Occipital lobe (tissue), 2 donors: ENCODE measurements around the gene ATF4. TPM values are rescaled to one million over a fixed set of nuclear protein-coding genes. Genes with fewer than 3 reads are reported as not detected.
"Not testable (repeated sequence)": the region's sequence is repeated elsewhere in the genome, so short reads cannot be mapped to it uniquely, and the experiment has no call there.

Source experiments
- DNase-seq: peaks from one replicate; lab custom pipeline; 2025; lab: John Stamatoyannopoulos, UW
- total RNA-seq: library from RNA; depleted of rRNA; stranded (reverse); fragments of >200 nt; gene quantifications from one replicate; pipeline ENCODE4 v1.2.3, GENCODE V29; 2014

Gene ATF4
- total RNA-seq, 1 donor from 2014 or later = 90.3 TPM

- no peak for DNase-seq
Measured at GRCh38 chr22:39489094-39490068, 31.0 kb upstream of the ATF4 start.

GRCh38 chr22:39490135-39490798 lies 30.1 kb upstream of the ATF4 start:
- peak; percentile 86 for DNase-seq

GRCh38 chr22:39490966-39491680 lies 29.2 kb upstream of the ATF4 start:
- DNase-seq = no peak

GRCh38 chr22:39491696-39492095 lies 28.7 kb upstream of the ATF4 start:
- DNase-seq = no peak

GRCh38 chr22:39492186-39492585 lies 28.2 kb upstream of the ATF4 start:
- DNase-seq = no peak

GRCh38 chr22:39493759-39494158 lies 26.6 kb upstream of the ATF4 start:
- no peak for DNase-seq

GRCh38 chr22:39494471-39495120 lies 25.8 kb upstream of the ATF4 start:
- no peak for DNase-seq

GRCh38 chr22:39496131-39496838 lies 24.1 kb upstream of the ATF4 start:
- peak; percentile 83 for DNase-seq

GRCh38 chr22:39497429-39497828 lies 22.9 kb upstream of the ATF4 start:
- no peak for DNase-seq

GRCh38 chr22:39498368-39498767 lies 22.0 kb upstream of the ATF4 start:
- no peak for DNase-seq

- DNase-seq = no peak
Measured at GRCh38 chr22:39498802-39499201, 21.6 kb upstream of the ATF4 start.

- no peak for DNase-seq
Measured at GRCh38 chr22:39500101-39500500, 20.3 kb upstream of the ATF4 start.

GRCh38 chr22:39501644-39502108 lies 18.7 kb upstream of the ATF4 start:
- no peak for DNase-seq

- DNase-seq = peak; percentile 94
Measured at GRCh38 chr22:39502109-39502788, 18.1 kb upstream of the ATF4 start, which contains the start of gene MIEF1. Gene MIEF1, plus strand, starts transcription at chr22:39502290. Its CDS starts 9,005 bp downstream, at chr22:39511295.

GRCh38 chr22:39502789-39503409 lies 17.5 kb upstream of the ATF4 start:
- no peak for DNase-seq

- no peak for DNase-seq
Measured at GRCh38 chr22:39503630-39504029, 16.7 kb upstream of the ATF4 start.

GRCh38 chr22:39504071-39504470 lies 16.3 kb upstream of the ATF4 start:
- DNase-seq = no peak

- DNase-seq = not testable (repeated sequence)
Measured at GRCh38 chr22:39507021-39507420, 13.3 kb upstream of the ATF4 start.

GRCh38 chr22:39508393-39508792 lies 12.0 kb upstream of the ATF4 start:
- no peak for DNase-seq
